K562 (cell line): Measurements from ENCODE around the gene ZNF319. TPM values are rescaled to one million over a fixed set of nuclear protein-coding genes. Genes with fewer than 3 reads are reported as not detected.

Source experiments
- CREM ChIP-seq: IDR thresholded peaks from 2 replicates; pipeline ENCODE4 v1.6.1; 2014; ENCODE audit warnings: antibody characterized with exemption, low read depth
- DMBX1 ChIP-seq: fragments of 250-450 bp; sonication (Bioruptor Pico); IDR thresholded peaks from 2 replicates; pipeline ENCODE4 v1.8.0; 2022; ENCODE audit warnings: inconsistent platforms, mild to moderate bottlenecking, moderate library complexity, borderline replicate concordance
- DPF2 ChIP-seq: fragments of 450-650 bp; IDR thresholded peaks from 2 replicates; pipeline ENCODE4 v1.6.1; 2016
- ELF2 ChIP-seq: fragments of 250-450 bp; sonication (Bioruptor Pico); IDR thresholded peaks from 2 replicates; pipeline ENCODE4 v1.5.0; 2021; ENCODE audit warnings: mild to moderate bottlenecking
- EP400 ChIP-seq: fragments of 450-650 bp; IDR thresholded peaks from 2 replicates; pipeline ENCODE4 v1.6.1; 2017; ENCODE audit warnings: antibody characterized with exemption, mild to moderate bottlenecking, moderate library complexity
- HSF4 ChIP-seq: fragments of 250-450 bp; sonication (Bioruptor Pico); IDR thresholded peaks from 2 replicates; pipeline ENCODE4 v2.1.2; 2022; ENCODE audit warnings: mild to moderate bottlenecking, moderate library complexity, borderline replicate concordance
- MECOM ChIP-seq: fragments of 250-450 bp; sonication (Bioruptor Pico); IDR thresholded peaks from 2 replicates; pipeline ENCODE4 v1.8.0; 2022; ENCODE audit warnings: inconsistent platforms
- NR4A1 ChIP-seq, 2 experiments: fragments of 250-450 bp in 1 of 2; fragments of 450-650 bp in 1 of 2; sonication (Bioruptor Pico) in 1 of 2; IDR thresholded peaks; 2 replicates each; pipeline versions ENCODE4 v1.4.0 to v1.6.1; 2016 to 2020; ENCODE audit warnings: mild to moderate bottlenecking in 2 of 2, missing compliant biosample characterization in 1 of 2, missing genetic modification characterization in 1 of 2, moderate library complexity in 1 of 2
- PCBP1 ChIP-seq: fragments of 200-400 bp; formaldehyde crosslinking; IDR thresholded peaks from 2 replicates; pipeline ENCODE4 v1.6.1; 2018; ENCODE audit warnings: mild to moderate bottlenecking, low read depth, low read length; ENCODE audit not compliant: poor library complexity, severe bottlenecking
- PHB2 ChIP-seq: fragments of 450-650 bp; IDR thresholded peaks from 2 replicates; pipeline ENCODE4 v1.6.1; 2017; ENCODE audit warnings: low read depth
- RBFOX2 ChIP-seq: fragments of 200-400 bp; formaldehyde crosslinking; IDR thresholded peaks from 2 replicates; pipeline ENCODE4 v1.6.1; 2017; ENCODE audit warnings: low read depth, mild to moderate bottlenecking, low read length, moderate library complexity
- RBM17 ChIP-seq: fragments of 200-400 bp; formaldehyde crosslinking; IDR thresholded peaks from 2 replicates; pipeline ENCODE4 v1.6.1; 2017; ENCODE audit warnings: low read depth, mild to moderate bottlenecking, low read length, borderline replicate concordance
- WHSC1 ChIP-seq: IDR thresholded peaks from one replicate; pipeline ENCODE4 v1.6.1; 2012; ENCODE audit warnings: low read length, control low read depth, inconsistent platforms
- ZNF165 ChIP-seq: fragments of 250-450 bp; sonication (Bioruptor Pico); IDR thresholded peaks from 2 replicates; pipeline ENCODE4 v1.4.0; 2020; ENCODE audit warnings: borderline replicate concordance
- ZNF311 ChIP-seq: fragments of 250-450 bp; sonication (Bioruptor Pico); IDR thresholded peaks from 2 replicates; pipeline ENCODE4 v1.4.0; 2020; ENCODE audit warnings: mild to moderate bottlenecking, moderate library complexity
- ZNF445 ChIP-seq: fragments of 250-450 bp; sonication (Bioruptor Pico); IDR thresholded peaks from 2 replicates; pipeline ENCODE4 v1.4.0; 2020; ENCODE audit warnings: low read depth, mild to moderate bottlenecking, moderate library complexity
- ZNF707 ChIP-seq: fragments of 250-450 bp; sonication (Bioruptor Pico); conservative IDR thresholded peaks from 2 replicates; pipeline ENCODE4 v1.8.0; 2022; ENCODE audit warnings: inconsistent platforms, mild to moderate bottlenecking, moderate library complexity
- polyA plus RNA-seq, 8 experiments: library from polyadenylated mRNA; depleted of rRNA in 4 of 8; stranded (reverse) in 5 of 8; unstranded in 3 of 8; fragments of >200 nt; fragmentation: Nextera tagmentation in 2 of 8; fragmentation: Illumina TruSeq in 1 of 8; extraction: Ambion mirVana in 2 of 8; extraction: Trizol in 1 of 8; gene quantifications; 2 replicates each; pipeline versions ENCODE4 v1.2.1 to v1.2.3, GENCODE V29; 2011 to 2014; ENCODE audit warnings: inconsistent platforms in 1 of 8, missing spikeins in 1 of 8
- total RNA-seq, 7 experiments: library from RNA; depleted of rRNA in 6 of 7; stranded (reverse); fragments of >200 nt in 6 of 7; fragmentation: Illumina TruSeq in 2 of 7; extraction: Trizol in 2 of 7; gene quantifications; 2 replicates each; pipeline versions ENCODE4 v1.2.1 to v1.2.3, GENCODE V29; 2011 to 2021; ENCODE audit warnings: low replicate concordance in 1 of 7
- TF ChIP-seq, protein P1 (sequence below): fragments of 450-650 bp; IDR thresholded peaks from 2 replicates; pipeline ENCODE4 v1.6.1; 2016; ENCODE audit warnings: mild to moderate bottlenecking, moderate library complexity

Gene ZNF319
- total and polyA plus RNA-seq, 9 of the 15 experiments (the other 6 are each of a cell fraction or from before 2014, with no cell fraction given) = 0.20 to 5.7 (median 1.4) TPM

DNA sequence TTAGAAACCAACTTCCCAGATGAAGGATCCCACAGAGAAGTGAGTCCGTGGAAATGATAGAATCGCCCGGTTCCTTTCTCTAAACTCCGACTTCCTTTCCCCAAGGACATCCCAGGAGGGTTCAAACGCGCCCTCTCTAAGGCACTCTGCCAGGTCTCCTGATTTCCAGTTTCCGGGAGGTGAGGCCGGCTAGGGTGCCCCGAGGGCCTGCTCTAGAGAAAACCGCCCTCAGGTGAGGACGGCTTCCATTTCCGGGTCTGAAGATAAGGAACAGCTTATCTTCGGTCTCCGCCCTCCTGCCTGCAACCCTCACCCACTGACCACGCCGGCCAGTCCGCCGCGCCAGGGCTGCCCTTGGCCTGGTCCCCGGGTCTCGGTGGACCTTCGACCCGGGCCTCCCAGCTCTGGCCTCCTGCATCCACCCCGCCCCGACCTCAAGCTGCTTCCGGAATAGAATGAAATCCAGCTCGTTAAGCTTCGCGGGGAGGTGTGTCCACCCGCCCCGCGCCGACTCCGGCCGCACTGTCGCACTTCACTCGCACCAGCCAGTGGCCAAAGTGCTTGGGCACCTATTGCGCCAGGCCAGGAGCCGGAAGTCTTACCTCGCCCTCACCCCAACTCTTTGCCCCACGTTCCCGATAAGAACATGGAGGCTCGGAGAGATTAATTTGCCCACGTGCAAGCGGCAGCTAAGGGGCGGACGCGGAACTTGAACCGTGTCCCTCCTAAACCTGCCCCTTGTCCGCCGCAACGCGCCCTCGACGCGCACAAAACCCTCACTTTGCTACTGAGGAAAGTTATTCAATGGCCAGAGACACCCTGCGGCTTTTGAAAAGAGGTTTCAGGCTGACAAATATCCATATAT, 24.2 kb upstream of the ZNF319 start (continued):
- TF ChIP-seq ZNF707 (CRISPR knock-in tag) (no peak), NR4A1 (CRISPR knock-in tag; IDR thresholded peaks at IDR 0.05) (no peak), NR4A1 (tag; IDR thresholded peaks at IDR 0.05) (no peak), RBM17 (no peak), PHB2 (no peak), EP400 (peak; percentile 63; the same call in 1 of the 2 replicates), ELF2 (CRISPR knock-in tag) (peak; percentile 24; the same call in 1 of the 2 replicates), MECOM (CRISPR knock-in tag) (no peak), ZNF445 (CRISPR knock-in tag) (no peak), HSF4 (CRISPR knock-in tag) (no peak), WHSC1 (no peak), PCBP1 (peak; percentile 4), ZNF165 (no peak), ZNF311 (CRISPR knock-in tag) (no peak), RBFOX2 (peak; percentile 85), CREM (no peak), DPF2 (0 out of 2 replicates have a peak, but pooled peaks have one; percentile 43), DMBX1 (CRISPR knock-in tag) (no peak)
- TF ChIP-seq, protein P1, sequence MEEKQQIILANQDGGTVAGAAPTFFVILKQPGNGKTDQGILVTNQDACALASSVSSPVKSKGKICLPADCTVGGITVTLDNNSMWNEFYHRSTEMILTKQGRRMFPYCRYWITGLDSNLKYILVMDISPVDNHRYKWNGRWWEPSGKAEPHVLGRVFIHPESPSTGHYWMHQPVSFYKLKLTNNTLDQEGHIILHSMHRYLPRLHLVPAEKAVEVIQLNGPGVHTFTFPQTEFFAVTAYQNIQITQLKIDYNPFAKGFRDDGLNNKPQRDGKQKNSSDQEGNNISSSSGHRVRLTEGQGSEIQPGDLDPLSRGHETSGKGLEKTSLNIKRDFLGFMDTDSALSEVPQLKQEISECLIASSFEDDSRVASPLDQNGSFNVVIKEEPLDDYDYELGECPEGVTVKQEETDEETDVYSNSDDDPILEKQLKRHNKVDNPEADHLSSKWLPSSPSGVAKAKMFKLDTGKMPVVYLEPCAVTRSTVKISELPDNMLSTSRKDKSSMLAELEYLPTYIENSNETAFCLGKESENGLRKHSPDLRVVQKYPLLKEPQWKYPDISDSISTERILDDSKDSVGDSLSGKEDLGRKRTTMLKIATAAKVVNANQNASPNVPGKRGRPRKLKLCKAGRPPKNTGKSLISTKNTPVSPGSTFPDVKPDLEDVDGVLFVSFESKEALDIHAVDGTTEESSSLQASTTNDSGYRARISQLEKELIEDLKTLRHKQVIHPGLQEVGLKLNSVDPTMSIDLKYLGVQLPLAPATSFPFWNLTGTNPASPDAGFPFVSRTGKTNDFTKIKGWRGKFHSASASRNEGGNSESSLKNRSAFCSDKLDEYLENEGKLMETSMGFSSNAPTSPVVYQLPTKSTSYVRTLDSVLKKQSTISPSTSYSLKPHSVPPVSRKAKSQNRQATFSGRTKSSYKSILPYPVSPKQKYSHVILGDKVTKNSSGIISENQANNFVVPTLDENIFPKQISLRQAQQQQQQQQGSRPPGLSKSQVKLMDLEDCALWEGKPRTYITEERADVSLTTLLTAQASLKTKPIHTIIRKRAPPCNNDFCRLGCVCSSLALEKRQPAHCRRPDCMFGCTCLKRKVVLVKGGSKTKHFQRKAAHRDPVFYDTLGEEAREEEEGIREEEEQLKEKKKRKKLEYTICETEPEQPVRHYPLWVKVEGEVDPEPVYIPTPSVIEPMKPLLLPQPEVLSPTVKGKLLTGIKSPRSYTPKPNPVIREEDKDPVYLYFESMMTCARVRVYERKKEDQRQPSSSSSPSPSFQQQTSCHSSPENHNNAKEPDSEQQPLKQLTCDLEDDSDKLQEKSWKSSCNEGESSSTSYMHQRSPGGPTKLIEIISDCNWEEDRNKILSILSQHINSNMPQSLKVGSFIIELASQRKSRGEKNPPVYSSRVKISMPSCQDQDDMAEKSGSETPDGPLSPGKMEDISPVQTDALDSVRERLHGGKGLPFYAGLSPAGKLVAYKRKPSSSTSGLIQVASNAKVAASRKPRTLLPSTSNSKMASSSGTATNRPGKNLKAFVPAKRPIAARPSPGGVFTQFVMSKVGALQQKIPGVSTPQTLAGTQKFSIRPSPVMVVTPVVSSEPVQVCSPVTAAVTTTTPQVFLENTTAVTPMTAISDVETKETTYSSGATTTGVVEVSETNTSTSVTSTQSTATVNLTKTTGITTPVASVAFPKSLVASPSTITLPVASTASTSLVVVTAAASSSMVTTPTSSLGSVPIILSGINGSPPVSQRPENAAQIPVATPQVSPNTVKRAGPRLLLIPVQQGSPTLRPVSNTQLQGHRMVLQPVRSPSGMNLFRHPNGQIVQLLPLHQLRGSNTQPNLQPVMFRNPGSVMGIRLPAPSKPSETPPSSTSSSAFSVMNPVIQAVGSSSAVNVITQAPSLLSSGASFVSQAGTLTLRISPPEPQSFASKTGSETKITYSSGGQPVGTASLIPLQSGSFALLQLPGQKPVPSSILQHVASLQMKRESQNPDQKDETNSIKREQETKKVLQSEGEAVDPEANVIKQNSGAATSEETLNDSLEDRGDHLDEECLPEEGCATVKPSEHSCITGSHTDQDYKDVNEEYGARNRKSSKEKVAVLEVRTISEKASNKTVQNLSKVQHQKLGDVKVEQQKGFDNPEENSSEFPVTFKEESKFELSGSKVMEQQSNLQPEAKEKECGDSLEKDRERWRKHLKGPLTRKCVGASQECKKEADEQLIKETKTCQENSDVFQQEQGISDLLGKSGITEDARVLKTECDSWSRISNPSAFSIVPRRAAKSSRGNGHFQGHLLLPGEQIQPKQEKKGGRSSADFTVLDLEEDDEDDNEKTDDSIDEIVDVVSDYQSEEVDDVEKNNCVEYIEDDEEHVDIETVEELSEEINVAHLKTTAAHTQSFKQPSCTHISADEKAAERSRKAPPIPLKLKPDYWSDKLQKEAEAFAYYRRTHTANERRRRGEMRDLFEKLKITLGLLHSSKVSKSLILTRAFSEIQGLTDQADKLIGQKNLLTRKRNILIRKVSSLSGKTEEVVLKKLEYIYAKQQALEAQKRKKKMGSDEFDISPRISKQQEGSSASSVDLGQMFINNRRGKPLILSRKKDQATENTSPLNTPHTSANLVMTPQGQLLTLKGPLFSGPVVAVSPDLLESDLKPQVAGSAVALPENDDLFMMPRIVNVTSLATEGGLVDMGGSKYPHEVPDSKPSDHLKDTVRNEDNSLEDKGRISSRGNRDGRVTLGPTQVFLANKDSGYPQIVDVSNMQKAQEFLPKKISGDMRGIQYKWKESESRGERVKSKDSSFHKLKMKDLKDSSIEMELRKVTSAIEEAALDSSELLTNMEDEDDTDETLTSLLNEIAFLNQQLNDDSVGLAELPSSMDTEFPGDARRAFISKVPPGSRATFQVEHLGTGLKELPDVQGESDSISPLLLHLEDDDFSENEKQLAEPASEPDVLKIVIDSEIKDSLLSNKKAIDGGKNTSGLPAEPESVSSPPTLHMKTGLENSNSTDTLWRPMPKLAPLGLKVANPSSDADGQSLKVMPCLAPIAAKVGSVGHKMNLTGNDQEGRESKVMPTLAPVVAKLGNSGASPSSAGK = peak; percentile 87
